HepG2 (cell line): ENCODE data around the gene NATD1. TPM values are rescaled to one million over a fixed set of nuclear protein-coding genes. Genes with fewer than 3 reads are reported as not detected.
A peak's percentile ranks its signal among the peaks of the same experiment; 100 is the strongest.

Experiments
- BCL6 ChIP-seq: IDR thresholded peaks from 2 replicates; pipeline ENCODE4 v1.6.1; 2016; ENCODE audit warnings: missing genetic modification reagents, missing compliant biosample characterization
- EP300 ChIP-seq, 3 experiments: sonication (generic) in 1 of 3; formaldehyde crosslinking in 1 of 3; IDR thresholded peaks; 2 replicates each; pipeline versions ENCODE4 v1.5.1 to v1.6.1; 2011 to 2020; ENCODE audit warnings: low read depth in 2 of 3, low read length in 2 of 3, borderline replicate concordance in 1 of 3, improper control_type of control experiment in 1 of 3, mild to moderate bottlenecking in 1 of 3, missing genetic modification reagents in 1 of 3, moderate library complexity in 1 of 3
- JUN ChIP-seq: sonication (generic); formaldehyde crosslinking; IDR thresholded peaks from 2 replicates; pipeline ENCODE4 v1.4.0; 2020; ENCODE audit warnings: mild to moderate bottlenecking, missing genetic modification reagents
- NFKBIZ ChIP-seq: IDR thresholded peaks from 2 replicates; pipeline ENCODE4 v1.6.1; 2018; ENCODE audit warnings: missing genetic modification reagents, missing compliant biosample characterization
- NR2F6 ChIP-seq, 2 experiments: IDR thresholded peaks; 2 replicates each; pipeline ENCODE4 v1.6.1; 2016; ENCODE audit warnings: antibody characterized with exemption in 1 of 2, mild to moderate bottlenecking in 1 of 2
- RERE ChIP-seq: IDR thresholded peaks from 2 replicates; pipeline ENCODE4 v1.6.1; 2016; ENCODE audit warnings: low read depth, missing genetic modification reagents, missing compliant biosample characterization
- TFAP4 ChIP-seq: sonication (generic); IDR thresholded peaks from 2 replicates; pipeline ENCODE4 v1.6.1; 2016; ENCODE audit warnings: low read depth, borderline replicate concordance
- ZBTB42 ChIP-seq: sonication (generic); formaldehyde crosslinking; IDR thresholded peaks from 2 replicates; pipeline ENCODE4 v1.5.0; 2020; ENCODE audit warnings: mild to moderate bottlenecking, missing genetic modification reagents
- ZNF180 ChIP-seq: sonication (generic); formaldehyde crosslinking; IDR thresholded peaks from 2 replicates; pipeline ENCODE4 v1.4.0; 2020; ENCODE audit warnings: low read depth, missing genetic modification reagents, borderline replicate concordance
- ZNF550 ChIP-seq: sonication (generic); formaldehyde crosslinking; IDR thresholded peaks from 2 replicates; pipeline ENCODE4 v1.4.0; 2020; ENCODE audit warnings: mild to moderate bottlenecking, missing genetic modification reagents, borderline replicate concordance
- polyA plus RNA-seq, 8 experiments: library from polyadenylated mRNA; depleted of rRNA in 3 of 8; stranded (reverse) in 7 of 8; unstranded in 1 of 8; fragments of >200 nt; fragmentation: Illumina TruSeq in 4 of 8; extraction: Trizol in 4 of 8; gene quantifications; 2 replicates each; pipeline versions ENCODE4 v1.2.1 to v1.2.3, GENCODE V29; 2011 to 2016; ENCODE audit warnings: low read depth in 4 of 8, missing spikeins in 1 of 8, mixed read lengths in 1 of 8; ENCODE audit not compliant: insufficient read depth in 1 of 8
- total RNA-seq, 5 experiments: library from RNA; depleted of rRNA; stranded (reverse); fragments of >200 nt; fragmentation: Illumina TruSeq; extraction: Trizol; gene quantifications; 2 replicates each; pipeline ENCODE4 v1.2.3, GENCODE V29; 2016; ENCODE audit warnings: low read depth in 1 of 5
- TF ChIP-seq, protein P1 (sequence below): sonication (generic); formaldehyde crosslinking; IDR thresholded peaks from 2 replicates; pipeline ENCODE4 v1.8.0; 2022; ENCODE audit warnings: missing genetic modification reagents, mild to moderate bottlenecking, borderline replicate concordance
- TF ChIP-seq, protein P2 (sequence below): sonication (generic); formaldehyde crosslinking; IDR thresholded peaks from 2 replicates; pipeline ENCODE4 v1.8.0; 2023; ENCODE audit warnings: mild to moderate bottlenecking, missing genetic modification reagents
- TF ChIP-seq, protein P3 (sequence below): sonication (generic); formaldehyde crosslinking; IDR thresholded peaks from 2 replicates; pipeline ENCODE4 v1.4.0; 2020; ENCODE audit warnings: missing genetic modification reagents

Gene NATD1
- total and polyA plus RNA-seq, 2 of the 13 experiments (the other 11 are each of a cell fraction or from before 2014, with no cell fraction given), result 0.31 to 2.3 TPM

- TF ChIP-seq, protein P1, sequence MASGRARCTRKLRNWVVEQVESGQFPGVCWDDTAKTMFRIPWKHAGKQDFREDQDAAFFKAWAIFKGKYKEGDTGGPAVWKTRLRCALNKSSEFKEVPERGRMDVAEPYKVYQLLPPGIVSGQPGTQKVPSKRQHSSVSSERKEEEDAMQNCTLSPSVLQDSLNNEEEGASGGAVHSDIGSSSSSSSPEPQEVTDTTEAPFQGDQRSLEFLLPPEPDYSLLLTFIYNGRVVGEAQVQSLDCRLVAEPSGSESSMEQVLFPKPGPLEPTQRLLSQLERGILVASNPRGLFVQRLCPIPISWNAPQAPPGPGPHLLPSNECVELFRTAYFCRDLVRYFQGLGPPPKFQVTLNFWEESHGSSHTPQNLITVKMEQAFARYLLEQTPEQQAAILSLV (CRISPR knock-in tag), result peak; percentile 54; the same call in 1 of the 2 replicates
- TF ChIP-seq ZBTB42 (CRISPR knock-in tag), result peak; percentile 58; the same call in 1 of the 2 replicates
- TF ChIP-seq ZNF550, result no peak; the same call in 1 of the 2 replicates
- no peak for TF ChIP-seq NFKBIZ (CRISPR knock-in tag)
- TF ChIP-seq, protein P2, sequence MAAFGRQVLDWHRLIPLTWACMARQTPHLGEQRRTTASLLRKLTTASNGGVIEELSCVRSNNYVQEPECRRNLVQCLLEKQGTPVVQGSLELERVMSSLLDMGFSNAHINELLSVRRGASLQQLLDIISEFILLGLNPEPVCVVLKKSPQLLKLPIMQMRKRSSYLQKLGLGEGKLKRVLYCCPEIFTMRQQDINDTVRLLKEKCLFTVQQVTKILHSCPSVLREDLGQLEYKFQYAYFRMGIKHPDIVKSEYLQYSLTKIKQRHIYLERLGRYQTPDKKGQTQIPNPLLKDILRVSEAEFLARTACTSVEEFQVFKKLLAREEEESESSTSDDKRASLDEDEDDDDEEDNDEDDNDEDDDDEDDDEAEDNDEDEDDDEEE, result no peak
- TF ChIP-seq TFAP4, result no peak; the same call in 1 of the 2 replicates
- TF ChIP-seq RERE (CRISPR knock-in tag), result no peak
- TF ChIP-seq ZNF180 (CRISPR knock-in tag), result no peak
- no peak for TF ChIP-seq BCL6
- TF ChIP-seq NR2F6 (IDR thresholded peaks at IDR 0.05), result no peak
- TF ChIP-seq NR2F6 (CRISPR knock-in tag; IDR thresholded peaks at IDR 0.05), result peak; percentile 41; the same call in 1 of the 2 replicates
- no peak for TF ChIP-seq JUN (CRISPR knock-in tag)
- TF ChIP-seq, protein P3, sequence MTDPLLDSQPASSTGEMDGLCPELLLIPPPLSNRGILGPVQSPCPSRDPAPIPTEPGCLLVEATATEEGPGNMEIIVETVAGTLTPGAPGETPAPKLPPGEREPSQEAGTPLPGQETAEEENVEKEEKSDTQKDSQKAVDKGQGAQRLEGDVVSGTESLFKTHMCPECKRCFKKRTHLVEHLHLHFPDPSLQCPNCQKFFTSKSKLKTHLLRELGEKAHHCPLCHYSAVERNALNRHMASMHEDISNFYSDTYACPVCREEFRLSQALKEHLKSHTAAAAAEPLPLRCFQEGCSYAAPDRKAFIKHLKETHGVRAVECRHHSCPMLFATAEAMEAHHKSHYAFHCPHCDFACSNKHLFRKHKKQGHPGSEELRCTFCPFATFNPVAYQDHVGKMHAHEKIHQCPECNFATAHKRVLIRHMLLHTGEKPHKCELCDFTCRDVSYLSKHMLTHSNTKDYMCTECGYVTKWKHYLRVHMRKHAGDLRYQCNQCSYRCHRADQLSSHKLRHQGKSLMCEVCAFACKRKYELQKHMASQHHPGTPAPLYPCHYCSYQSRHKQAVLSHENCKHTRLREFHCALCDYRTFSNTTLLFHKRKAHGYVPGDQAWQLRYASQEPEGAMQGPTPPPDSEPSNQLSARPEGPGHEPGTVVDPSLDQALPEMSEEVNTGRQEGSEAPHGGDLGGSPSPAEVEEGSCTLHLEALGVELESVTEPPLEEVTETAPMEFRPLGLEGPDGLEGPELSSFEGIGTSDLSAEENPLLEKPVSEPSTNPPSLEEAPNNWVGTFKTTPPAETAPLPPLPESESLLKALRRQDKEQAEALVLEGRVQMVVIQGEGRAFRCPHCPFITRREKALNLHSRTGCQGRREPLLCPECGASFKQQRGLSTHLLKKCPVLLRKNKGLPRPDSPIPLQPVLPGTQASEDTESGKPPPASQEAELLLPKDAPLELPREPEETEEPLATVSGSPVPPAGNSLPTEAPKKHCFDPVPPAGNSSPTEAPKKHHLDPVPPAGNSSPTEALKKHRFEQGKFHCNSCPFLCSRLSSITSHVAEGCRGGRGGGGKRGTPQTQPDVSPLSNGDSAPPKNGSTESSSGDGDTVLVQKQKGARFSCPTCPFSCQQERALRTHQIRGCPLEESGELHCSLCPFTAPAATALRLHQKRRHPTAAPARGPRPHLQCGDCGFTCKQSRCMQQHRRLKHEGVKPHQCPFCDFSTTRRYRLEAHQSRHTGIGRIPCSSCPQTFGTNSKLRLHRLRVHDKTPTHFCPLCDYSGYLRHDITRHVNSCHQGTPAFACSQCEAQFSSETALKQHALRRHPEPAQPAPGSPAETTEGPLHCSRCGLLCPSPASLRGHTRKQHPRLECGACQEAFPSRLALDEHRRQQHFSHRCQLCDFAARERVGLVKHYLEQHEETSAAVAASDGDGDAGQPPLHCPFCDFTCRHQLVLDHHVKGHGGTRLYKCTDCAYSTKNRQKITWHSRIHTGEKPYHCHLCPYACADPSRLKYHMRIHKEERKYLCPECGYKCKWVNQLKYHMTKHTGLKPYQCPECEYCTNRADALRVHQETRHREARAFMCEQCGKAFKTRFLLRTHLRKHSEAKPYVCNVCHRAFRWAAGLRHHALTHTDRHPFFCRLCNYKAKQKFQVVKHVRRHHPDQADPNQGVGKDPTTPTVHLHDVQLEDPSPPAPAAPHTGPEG (CRISPR knock-in tag), result 0 out of 2 replicates have a peak, but pooled peaks have one; percentile 37
- no peak for TF ChIP-seq EP300 (IDR thresholded peaks at IDR 0.05; ENCODE audit: low read depth in 2 of 2, low read length in 2 of 2)
- TF ChIP-seq EP300 (CRISPR knock-in tag; IDR thresholded peaks at IDR 0.05; ENCODE audit: borderline replicate concordance), result no peak
These were observed 22.5 kb upstream of the NATD1 start (continued) for GRCh38 chr17:21275579-21276263.
